Mesothelial cell of epicardium (in vitro differentiated cells): ENCODE data around the gene CEP43. TPM values are rescaled to one million over a fixed set of nuclear protein-coding genes. Genes with fewer than 3 reads are reported as not detected.

Experiments
- DNase-seq, 2 experiments: peaks; one replicate each; pipeline ENCODE4 v3.0.0; 2021; ENCODE audit warnings: low spot score in 2 of 2; ENCODE audit not compliant: unreplicated experiment in 2 of 2
- H3K27ac Mint-ChIP-seq: 2 replicates; pipeline ENCODE4 v1.8.0; 2021; ENCODE audit warnings: mixed read lengths
- H3K27me3 Mint-ChIP-seq: 2 replicates; pipeline ENCODE4 v1.8.0; 2021; ENCODE audit warnings: low read depth, mixed read lengths
- H3K36me3 Mint-ChIP-seq: 2 replicates; pipeline ENCODE4 v1.8.0; 2021; ENCODE audit warnings: mixed read lengths
- H3K4me1 Mint-ChIP-seq: 2 replicates; pipeline ENCODE4 v1.8.0; 2021; ENCODE audit warnings: mixed read lengths
- H3K4me3 Mint-ChIP-seq: 2 replicates; pipeline ENCODE4 v1.8.0; 2021; ENCODE audit warnings: mild to moderate bottlenecking, moderate library complexity, mixed read lengths
- H3K9me3 Mint-ChIP-seq: 2 replicates; pipeline ENCODE4 v1.8.0; 2021; ENCODE audit warnings: mixed read lengths
- total RNA-seq: library from RNA; stranded (reverse); gene quantifications from 3 replicates; pipeline ENCODE4 v1.2.1, GENCODE V29; 2021
- TF ChIP-seq, protein P1 (sequence below): fragments of 200-600 bp; sonication (generic); IDR thresholded peaks from one replicate; pipeline ENCODE4 v1.5.0; 2021; ENCODE audit warnings: antibody characterized with exemption; ENCODE audit not compliant: unreplicated experiment

CEP43 gene
- total RNA-seq, 1 donor from 2014 or later = 27.9 TPM

DNA sequence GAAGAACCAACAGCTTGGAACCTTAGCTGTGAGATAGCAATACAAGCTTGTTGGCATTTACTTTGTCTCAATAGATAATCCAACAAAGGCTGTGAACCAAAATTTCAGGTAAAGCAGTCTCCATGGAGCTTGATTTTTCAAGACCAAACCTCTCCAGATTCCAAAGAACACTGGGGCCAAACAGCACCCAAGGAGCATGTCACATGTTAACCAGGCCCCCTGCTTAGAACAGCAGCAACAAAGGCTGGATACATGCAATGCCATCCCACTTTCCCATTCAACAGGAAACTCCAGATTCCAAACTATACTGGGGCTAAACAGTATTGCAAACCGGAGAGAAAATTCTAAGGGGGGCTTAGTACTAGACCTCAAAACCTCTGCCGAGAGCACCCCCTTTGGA is 27.1 kb upstream of the CEP43 start:
- peaks cover 9% of the 10 kb centered on the region for H3K9me3 Mint-ChIP-seq

DNA sequence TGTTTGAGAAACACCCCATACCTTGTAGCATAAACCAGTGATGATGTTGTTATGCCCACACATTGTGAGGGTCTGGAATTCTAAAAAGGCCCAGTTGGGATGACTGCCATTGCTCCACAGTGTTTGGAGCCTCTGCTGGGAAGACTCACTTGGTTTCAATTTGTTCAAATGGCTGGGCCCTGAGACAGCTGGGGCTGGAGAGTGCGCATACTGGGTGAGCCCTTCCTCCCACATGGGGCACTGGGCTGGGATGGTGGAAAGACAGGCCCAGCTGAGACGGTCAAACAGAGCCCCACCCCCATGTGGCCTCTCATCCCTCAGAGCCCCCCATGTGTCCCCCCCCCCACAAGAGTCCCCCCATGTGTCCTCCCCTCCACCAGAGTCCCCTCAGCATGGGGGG is 22.6 kb upstream of the CEP43 start:
- Mint-ChIP-seq H3K36me3 (peaks cover 6% of the 10 kb centered on the region), H3K4me1 (peaks cover 13% of the 10 kb centered on the region), H3K27ac (no peak overlapping the region), H3K4me3 (no peak overlapping the region), H3K27me3 (no peaks in the 10 kb centered on the region), H3K9me3 (peaks cover 3% of the 10 kb centered on the region)
- TF ChIP-seq, protein P1, sequence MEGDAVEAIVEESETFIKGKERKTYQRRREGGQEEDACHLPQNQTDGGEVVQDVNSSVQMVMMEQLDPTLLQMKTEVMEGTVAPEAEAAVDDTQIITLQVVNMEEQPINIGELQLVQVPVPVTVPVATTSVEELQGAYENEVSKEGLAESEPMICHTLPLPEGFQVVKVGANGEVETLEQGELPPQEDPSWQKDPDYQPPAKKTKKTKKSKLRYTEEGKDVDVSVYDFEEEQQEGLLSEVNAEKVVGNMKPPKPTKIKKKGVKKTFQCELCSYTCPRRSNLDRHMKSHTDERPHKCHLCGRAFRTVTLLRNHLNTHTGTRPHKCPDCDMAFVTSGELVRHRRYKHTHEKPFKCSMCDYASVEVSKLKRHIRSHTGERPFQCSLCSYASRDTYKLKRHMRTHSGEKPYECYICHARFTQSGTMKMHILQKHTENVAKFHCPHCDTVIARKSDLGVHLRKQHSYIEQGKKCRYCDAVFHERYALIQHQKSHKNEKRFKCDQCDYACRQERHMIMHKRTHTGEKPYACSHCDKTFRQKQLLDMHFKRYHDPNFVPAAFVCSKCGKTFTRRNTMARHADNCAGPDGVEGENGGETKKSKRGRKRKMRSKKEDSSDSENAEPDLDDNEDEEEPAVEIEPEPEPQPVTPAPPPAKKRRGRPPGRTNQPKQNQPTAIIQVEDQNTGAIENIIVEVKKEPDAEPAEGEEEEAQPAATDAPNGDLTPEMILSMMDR = no peak
- no peak for DNase-seq

More for the DNA sequence above, 27.1 kb upstream of the CEP43 start:
- no peak for DNase-seq
- no peak overlapping the region for H3K4me3 Mint-ChIP-seq
- H3K27ac Mint-ChIP-seq = no peak overlapping the region
- TF ChIP-seq, protein P1 = no peak
- no peaks in the 10 kb centered on the region for H3K27me3 Mint-ChIP-seq
- H3K36me3 Mint-ChIP-seq = peaks cover 7% of the 10 kb centered on the region
- peaks cover 14% of the 10 kb centered on the region for H3K4me1 Mint-ChIP-seq

GRCh38 chr6:166977621-166978525 is 21.3 kb upstream of the CEP43 start:
- Mint-ChIP-seq H3K9me3 (peaks cover 3% of the 10 kb centered on the region), H3K27ac (peak overlapping the region; percentile 66), H3K27me3 (no peaks in the 10 kb centered on the region), H3K4me1 (peaks cover 13% of the 10 kb centered on the region), H3K36me3 (peaks cover 7% of the 10 kb centered on the region), H3K4me3 (no peak overlapping the region)
- TF ChIP-seq, protein P1 = no peak
- no peak for DNase-seq

DNA sequence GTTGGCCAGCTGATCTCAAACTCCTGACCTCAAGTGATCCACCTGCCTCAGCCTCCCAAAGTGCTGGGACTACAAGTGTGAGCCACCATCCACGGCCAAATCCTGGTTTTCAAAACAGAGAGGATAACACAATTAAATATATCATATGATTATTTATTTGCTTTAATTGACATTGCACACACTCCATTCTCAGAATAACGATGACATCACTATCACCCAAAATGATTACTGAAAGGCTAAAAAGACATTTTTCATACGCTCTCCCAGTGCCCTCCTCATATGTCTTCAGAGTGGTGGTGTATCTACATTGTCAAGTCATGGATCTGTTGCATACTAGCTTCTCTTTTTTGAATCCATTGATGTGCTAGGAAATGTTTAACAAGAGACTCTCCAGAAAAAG is 18.5 kb upstream of the CEP43 start:
- Mint-ChIP-seq H3K9me3 (peaks cover 3% of the 10 kb centered on the region), H3K4me1 (peaks cover 8% of the 10 kb centered on the region), H3K27ac (no peak overlapping the region), H3K36me3 (peaks cover 9% of the 10 kb centered on the region), H3K4me3 (no peak overlapping the region), H3K27me3 (no peaks in the 10 kb centered on the region)
- TF ChIP-seq, protein P1 = no peak
- no peak for DNase-seq

GRCh38 chr6:166987448-166987847 is 11.7 kb upstream of the CEP43 start:
- Mint-ChIP-seq H3K27ac (peak overlapping the region; percentile 39), H3K4me1 (peaks cover 28% of the 10 kb centered on the region), H3K27me3 (no peaks in the 10 kb centered on the region), H3K36me3 (peaks cover 3% of the 10 kb centered on the region), H3K9me3 (peaks cover 4% of the 10 kb centered on the region), H3K4me3 (no peak overlapping the region)
- no peak for DNase-seq
- TF ChIP-seq, protein P1 = no peak
